ENCODE results near the gene SNED1.

GRCh38 chr2:240957656-240958365 lies 40.6 kb upstream of the SNED1 start:
- TF ChIP-seq POLR2A (IDR thresholded peaks at IDR 0.05) (no peak), CTCF (IDR thresholded peaks at IDR 0.05) (no peak)

Data from sigmoid colon (tissue), 3 donors.